Astrocyte of the spinal cord (primary cell): Measurements from ENCODE around the gene CREB5.

Source experiments
- DNase-seq: peaks from one replicate; pipeline ENCODE4 v3.0.0; 2011; ENCODE audit warnings: low read depth, low spot score
- H3K4me3 ChIP-seq: 2 replicates; pipeline ENCODE4 v1.5.1; 2011; ENCODE audit warnings: low read depth, mild to moderate bottlenecking, low read length, moderate library complexity
- CTCF ChIP-seq: IDR thresholded peaks from 2 replicates; pipeline ENCODE4 v1.5.1; 2012; ENCODE audit warnings: low read depth, mild to moderate bottlenecking, low read length, inconsistent platforms
- in situ Hi-C: cut with HindIII; loops from 2 replicates; pipeline ENCODE4 v1.10.0; 2017; ENCODE audit warnings: low sequenced_read_pairs

CREB5 gene

DNA sequence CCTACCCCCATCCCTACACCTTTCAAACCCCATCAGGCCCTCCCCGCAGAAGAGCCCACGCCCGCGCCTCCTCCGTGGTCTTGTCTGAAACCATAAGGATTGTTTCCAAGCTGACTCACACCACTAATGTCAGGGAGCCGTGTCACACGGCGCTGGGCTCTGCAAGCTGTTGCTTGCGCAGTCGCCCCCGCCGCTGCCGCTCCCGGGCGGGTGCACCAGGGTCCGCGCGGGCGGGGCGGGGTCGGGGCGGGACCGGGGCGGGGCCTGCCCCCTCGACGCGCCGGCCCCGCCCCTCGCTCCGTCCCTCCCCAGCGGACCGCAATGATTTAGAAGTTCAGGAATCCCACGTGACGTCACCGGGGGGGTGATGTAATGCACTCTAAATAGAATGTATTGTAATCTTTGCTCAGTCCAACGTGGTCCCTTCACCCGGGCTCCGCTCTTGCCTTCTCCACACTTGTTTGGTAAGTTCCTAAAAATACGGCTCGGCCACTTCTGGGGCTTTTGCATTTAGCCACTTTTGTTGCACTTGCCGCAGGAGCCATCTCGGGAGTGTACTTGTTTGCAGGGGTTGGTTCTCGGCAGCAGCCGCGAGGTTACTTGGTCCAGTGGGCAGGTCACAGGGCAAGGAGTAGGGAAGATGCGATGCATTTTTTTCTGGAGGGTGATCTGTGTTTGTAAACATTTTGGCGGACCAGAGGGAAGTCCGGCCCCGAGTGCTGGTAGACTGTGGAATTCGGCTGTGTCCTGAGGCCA, 3.2 kb upstream of the CREB5 start:
- DNase-seq = peak; percentile 96
- in situ Hi-C loops = no loop called here
- peak overlapping the region; percentile 52 for H3K4me3 ChIP-seq
- no peak for TF ChIP-seq CTCF

GRCh38 chr7:28409716-28410627, 2.3 kb upstream of the CREB5 start:
- in situ Hi-C loops = no loop called here
- H3K4me3 ChIP-seq = peak overlapping the region; percentile 52
- no peak for TF ChIP-seq CTCF
- peak; percentile 40 for DNase-seq

DNA sequence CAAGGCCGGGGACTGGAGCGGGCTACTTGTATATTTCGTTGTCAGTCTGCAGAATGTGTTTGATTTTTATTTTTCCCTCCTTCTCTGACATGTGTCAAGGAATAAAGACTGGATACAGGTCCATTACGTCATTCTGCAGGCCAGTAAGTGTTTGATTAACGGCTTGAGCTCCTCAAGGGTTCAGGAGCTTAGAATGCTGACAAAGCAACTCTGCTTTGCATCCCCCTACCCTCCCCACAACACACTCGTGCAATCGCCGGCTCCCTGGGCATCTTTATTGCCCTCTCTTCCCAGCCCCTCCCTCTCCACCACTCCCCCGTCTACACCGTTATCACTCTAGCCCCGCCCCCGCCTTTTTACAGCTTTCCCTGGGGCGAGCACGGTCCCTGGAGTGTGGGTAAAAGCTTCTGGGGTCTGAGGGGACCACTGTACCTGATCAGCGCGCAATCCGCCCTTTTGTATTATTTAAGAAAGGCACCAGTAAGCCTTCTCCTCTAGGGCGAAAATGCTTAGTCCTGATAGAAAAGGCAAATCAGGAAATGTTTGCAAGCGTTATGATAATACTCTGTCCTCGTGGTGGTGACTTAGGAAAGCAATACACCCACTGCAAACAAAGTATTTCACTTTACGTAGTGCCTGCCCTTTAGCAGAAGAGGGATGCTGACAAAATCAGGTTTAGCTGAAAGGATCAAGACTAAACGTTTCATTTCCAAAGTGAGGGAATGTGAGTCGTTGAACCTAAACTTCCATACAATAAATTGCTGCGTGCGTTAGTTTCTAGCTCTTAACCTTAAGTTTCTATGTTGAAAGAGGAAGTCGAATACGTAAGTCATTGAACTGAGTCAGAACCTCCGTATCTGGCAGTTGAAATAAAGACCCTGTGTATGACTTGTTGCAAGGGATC, 1.4 kb upstream of the CREB5 start:
- no peak for TF ChIP-seq CTCF
- DNase-seq = peak; percentile 67
- in situ Hi-C loops = no loop called here
- peak overlapping the region; percentile 52 for H3K4me3 ChIP-seq

GRCh38 chr7:28413011-28413410, 693 bp downstream of the CREB5 start:
- DNase-seq = no peak
- H3K4me3 ChIP-seq = no peak overlapping the region
- no peak for TF ChIP-seq CTCF
- in situ Hi-C loops = no loop called here

DNA sequence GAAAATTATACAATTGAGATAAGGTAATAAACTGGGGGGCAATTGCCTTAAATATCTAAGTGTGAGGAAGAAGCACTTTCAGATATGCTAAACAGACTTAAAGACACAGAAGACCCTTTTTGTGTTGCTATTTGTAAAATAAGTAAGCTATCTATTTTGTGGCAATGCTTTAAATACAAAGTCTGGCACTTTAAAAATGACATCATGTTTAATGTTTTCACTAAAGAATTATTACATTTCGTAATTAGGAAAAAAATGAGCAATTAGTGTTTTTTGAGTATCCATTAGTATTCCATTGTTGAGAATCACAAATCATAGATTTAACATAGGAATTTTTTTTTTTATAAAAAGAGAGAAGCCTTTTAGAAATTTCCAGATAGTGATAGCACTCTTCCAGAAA, 2.1 kb downstream of the CREB5 start:
- no peak for TF ChIP-seq CTCF
- H3K4me3 ChIP-seq = no peak overlapping the region
- in situ Hi-C loops = no loop called here
- DNase-seq = no peak
